Measurements from ENCODE around the gene OR10H4. TPM values are rescaled to one million over a fixed set of nuclear protein-coding genes. Genes with fewer than 3 reads are reported as not detected.

Gene OR10H4
- total RNA-seq, 2 donors from 2014 or later, result not detected

Other genes with a start within 250 kb of the OR10H4 start
- gene OR10H2, start 221.0 kb upstream of the OR10H4 start, total RNA-seq, result not detected
- gene OR10H3, start 211.0 kb upstream of the OR10H4 start, total RNA-seq, result not detected
- gene OR10H5, start 161.3 kb upstream of the OR10H4 start, total RNA-seq, result not detected
- gene OR10H1, start 133.3 kb upstream of the OR10H4 start, total RNA-seq, result under 1 TPM; 0.07 to 0.20 TPM
- not detected for gene CYP4F2, start 50.9 kb upstream of the OR10H4 start, total RNA-seq
- gene CYP4F11, start 14.5 kb upstream of the OR10H4 start, total RNA-seq, result not detected
- 100 to 1,000 TPM; 462 to 510 TPM for gene TPM4, start 127.5 kb downstream of the OR10H4 start, total RNA-seq
- 100 to 1,000 TPM; 166 to 260 TPM for gene RAB8A, start 162.9 kb downstream of the OR10H4 start, total RNA-seq
- gene HSH2D, start 194.7 kb downstream of the OR10H4 start, total RNA-seq, result 100 to 1,000 TPM; 135 to 188 TPM
- 1 to 10 TPM in 1 of 2 donors, not detected in 1; 1.4 TPM for gene CIB3, start 224.5 kb downstream of the OR10H4 start, total RNA-seq
- 10 to 100 TPM; 46.7 to 60.8 TPM for gene FAM32A, start 236.4 kb downstream of the OR10H4 start, total RNA-seq
- gene AP1M1, start 248.9 kb downstream of the OR10H4 start, total RNA-seq, result 100 to 1,000 TPM; 115 to 145 TPM